ENCODE measurements around the gene CCDC122. TPM values are rescaled to one million over a fixed set of nuclear protein-coding genes. Genes with fewer than 3 reads are reported as not detected.
A peak's percentile ranks its signal among the peaks of the same experiment; 100 is the strongest.

Gene CCDC122
- total RNA-seq, 1 donor from 2014 or later = 11.5 TPM

- Mint-ChIP-seq H3K9me3 (no peaks in the 10 kb centered on the region), H3K27ac (peak overlapping the region; percentile 5), H3K4me3 (no peak overlapping the region), H3K27me3 (ENCODE audit: low read depth) (peaks cover 15% of the 10 kb centered on the region), H3K4me1 (peaks cover 23% of the 10 kb centered on the region), H3K36me3 (no peaks in the 10 kb centered on the region)
- TF ChIP-seq, protein P1, sequence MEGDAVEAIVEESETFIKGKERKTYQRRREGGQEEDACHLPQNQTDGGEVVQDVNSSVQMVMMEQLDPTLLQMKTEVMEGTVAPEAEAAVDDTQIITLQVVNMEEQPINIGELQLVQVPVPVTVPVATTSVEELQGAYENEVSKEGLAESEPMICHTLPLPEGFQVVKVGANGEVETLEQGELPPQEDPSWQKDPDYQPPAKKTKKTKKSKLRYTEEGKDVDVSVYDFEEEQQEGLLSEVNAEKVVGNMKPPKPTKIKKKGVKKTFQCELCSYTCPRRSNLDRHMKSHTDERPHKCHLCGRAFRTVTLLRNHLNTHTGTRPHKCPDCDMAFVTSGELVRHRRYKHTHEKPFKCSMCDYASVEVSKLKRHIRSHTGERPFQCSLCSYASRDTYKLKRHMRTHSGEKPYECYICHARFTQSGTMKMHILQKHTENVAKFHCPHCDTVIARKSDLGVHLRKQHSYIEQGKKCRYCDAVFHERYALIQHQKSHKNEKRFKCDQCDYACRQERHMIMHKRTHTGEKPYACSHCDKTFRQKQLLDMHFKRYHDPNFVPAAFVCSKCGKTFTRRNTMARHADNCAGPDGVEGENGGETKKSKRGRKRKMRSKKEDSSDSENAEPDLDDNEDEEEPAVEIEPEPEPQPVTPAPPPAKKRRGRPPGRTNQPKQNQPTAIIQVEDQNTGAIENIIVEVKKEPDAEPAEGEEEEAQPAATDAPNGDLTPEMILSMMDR (IDR thresholded peaks at IDR 0.05; ENCODE audit: unreplicated experiment) = no peak
- DNase-seq (ENCODE audit: low spot score in 2 of 2, unreplicated experiment in 2 of 2) = no peak
Observed at GRCh38 chr13:43792076-43792881, 87.3 kb downstream of the CCDC122 start.

- H3K27ac Mint-ChIP-seq = no peak overlapping the region
Observed at GRCh38 chr13:43787997-43788396, 91.5 kb downstream of the CCDC122 start.

GRCh38 chr13:43787518-43787891, 92.0 kb downstream of the CCDC122 start:
- no peaks in the 10 kb centered on the region for H3K36me3 Mint-ChIP-seq
- peak overlapping the region; percentile 83 for H3K4me3 Mint-ChIP-seq
- H3K27me3 Mint-ChIP-seq (ENCODE audit: low read depth) = peaks cover 20% of the 10 kb centered on the region

More at GRCh38 chr13:43787997-43788396, 91.5 kb downstream of the CCDC122 start:
- no peak for DNase-seq (ENCODE audit: low spot score in 2 of 2, unreplicated experiment in 2 of 2)
- H3K36me3 Mint-ChIP-seq = no peaks in the 10 kb centered on the region
- peak overlapping the region; percentile 83 for H3K4me3 Mint-ChIP-seq
- no peaks in the 10 kb centered on the region for H3K9me3 Mint-ChIP-seq
- peaks cover 25% of the 10 kb centered on the region for H3K4me1 Mint-ChIP-seq
- TF ChIP-seq, protein P1 (IDR thresholded peaks at IDR 0.05; ENCODE audit: unreplicated experiment) = no peak
- H3K27me3 Mint-ChIP-seq (ENCODE audit: low read depth) = peaks cover 20% of the 10 kb centered on the region

DNA sequence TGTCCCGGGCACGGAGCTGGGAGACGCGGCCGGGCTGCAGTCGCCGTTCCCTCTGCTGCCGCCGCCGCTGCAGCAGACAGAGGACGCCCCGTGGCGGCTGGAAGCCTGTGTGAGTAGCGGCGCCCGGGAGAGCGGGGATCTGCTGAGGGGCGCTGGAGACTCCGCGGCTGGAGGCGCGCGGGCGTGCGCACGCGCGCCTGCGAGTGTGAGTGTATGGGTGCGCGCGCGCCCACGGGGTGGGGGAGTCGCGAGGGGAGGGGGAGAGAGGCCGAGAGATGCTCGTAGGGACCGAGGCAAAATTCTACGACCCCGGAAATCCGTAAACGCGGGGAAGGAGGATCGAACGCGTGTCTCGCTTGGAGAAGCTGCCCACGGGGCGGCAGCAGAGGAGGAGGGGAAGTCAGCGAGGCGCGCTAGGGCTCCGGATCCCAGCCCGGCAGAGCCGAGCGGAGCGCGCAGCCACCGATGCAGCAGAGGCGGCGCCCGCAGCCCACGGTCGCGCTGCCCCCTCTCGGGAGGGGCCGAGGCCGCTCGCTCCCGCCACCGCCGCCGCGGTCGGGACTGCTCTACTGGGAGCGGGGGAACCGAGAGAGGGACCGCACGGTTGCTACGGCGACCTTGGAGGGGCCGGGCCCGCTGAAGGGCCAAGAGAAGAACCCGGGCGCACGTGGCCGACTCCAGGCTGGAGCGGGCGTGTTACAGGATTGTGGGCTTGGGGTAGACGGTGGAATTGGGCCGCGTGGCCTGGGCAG, 92.6 kb downstream of the CCDC122 start, which contains the start of gene ENOX1:
Gene ENOX1, minus strand, starts transcription at position 207 of the 752 bp plus-strand sequence.
- Mint-ChIP-seq H3K27me3 (ENCODE audit: low read depth) (peaks cover 20% of the 10 kb centered on the region), H3K4me1 (peaks cover 17% of the 10 kb centered on the region), H3K27ac (peak within 1 kb of the TSS; percentile 58), H3K9me3 (no peaks in the 10 kb centered on the region), H3K36me3 (no peaks in the 10 kb centered on the region), H3K4me3 (peak within 1 kb of the TSS; percentile 83)
- peak; percentile 46 to 75 for DNase-seq (ENCODE audit: low spot score in 2 of 2, unreplicated experiment in 2 of 2)
- TF ChIP-seq, protein P1 (IDR thresholded peaks at IDR 0.05; ENCODE audit: unreplicated experiment) = no peak

More at GRCh38 chr13:43787518-43787891, 92.0 kb downstream of the CCDC122 start:
- H3K27ac Mint-ChIP-seq = no peak overlapping the region
- no peaks in the 10 kb centered on the region for H3K9me3 Mint-ChIP-seq
- DNase-seq (ENCODE audit: low spot score in 2 of 2, unreplicated experiment in 2 of 2) = no peak
- peaks cover 21% of the 10 kb centered on the region for H3K4me1 Mint-ChIP-seq
- TF ChIP-seq, protein P1 (IDR thresholded peaks at IDR 0.05; ENCODE audit: unreplicated experiment) = no peak

DNA sequence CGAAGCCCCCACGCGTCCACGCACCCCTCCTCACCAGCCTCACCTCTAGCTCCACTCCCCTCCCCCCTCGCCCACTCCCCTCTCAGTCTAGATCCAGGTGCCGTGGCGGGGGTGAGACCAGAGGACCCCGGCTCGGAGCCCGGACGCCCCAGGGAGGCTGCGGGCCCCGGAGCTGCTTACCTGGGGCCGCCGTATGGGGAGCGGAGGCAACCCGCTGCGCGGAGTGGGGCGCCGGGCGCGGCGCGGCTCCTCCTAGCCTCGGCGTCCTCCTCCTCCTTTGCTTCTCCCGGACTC, 93.1 kb downstream of the CCDC122 start:
- H3K27me3 Mint-ChIP-seq (ENCODE audit: low read depth) = peaks cover 20% of the 10 kb centered on the region
- TF ChIP-seq, protein P1 (IDR thresholded peaks at IDR 0.05; ENCODE audit: unreplicated experiment) = no peak

More for the DNA sequence above, 93.1 kb downstream of the CCDC122 start:
- no peak for DNase-seq (ENCODE audit: low spot score in 2 of 2, unreplicated experiment in 2 of 2)
- Mint-ChIP-seq H3K9me3 (no peaks in the 10 kb centered on the region), H3K27ac (no peak overlapping the region), H3K4me1 (peaks cover 17% of the 10 kb centered on the region), H3K4me3 (peak overlapping the region; percentile 83), H3K36me3 (no peaks in the 10 kb centered on the region)

Other genes starting within 250 kb of the CCDC122 start
- 2.5 to 3.0 TPM (median 3.0 TPM) in 3 replicates for gene ENOX1, start 92.8 kb downstream of the CCDC122 start, total RNA-seq
- 2.0 to 2.3 TPM (median 2.1 TPM) in 3 replicates for gene LACC1, start 164 bp upstream of the CCDC122 start, total RNA-seq

Data from mesothelial cell of epicardium (in vitro differentiated cells).